ENCODE data around the gene XYLB.

DNA sequence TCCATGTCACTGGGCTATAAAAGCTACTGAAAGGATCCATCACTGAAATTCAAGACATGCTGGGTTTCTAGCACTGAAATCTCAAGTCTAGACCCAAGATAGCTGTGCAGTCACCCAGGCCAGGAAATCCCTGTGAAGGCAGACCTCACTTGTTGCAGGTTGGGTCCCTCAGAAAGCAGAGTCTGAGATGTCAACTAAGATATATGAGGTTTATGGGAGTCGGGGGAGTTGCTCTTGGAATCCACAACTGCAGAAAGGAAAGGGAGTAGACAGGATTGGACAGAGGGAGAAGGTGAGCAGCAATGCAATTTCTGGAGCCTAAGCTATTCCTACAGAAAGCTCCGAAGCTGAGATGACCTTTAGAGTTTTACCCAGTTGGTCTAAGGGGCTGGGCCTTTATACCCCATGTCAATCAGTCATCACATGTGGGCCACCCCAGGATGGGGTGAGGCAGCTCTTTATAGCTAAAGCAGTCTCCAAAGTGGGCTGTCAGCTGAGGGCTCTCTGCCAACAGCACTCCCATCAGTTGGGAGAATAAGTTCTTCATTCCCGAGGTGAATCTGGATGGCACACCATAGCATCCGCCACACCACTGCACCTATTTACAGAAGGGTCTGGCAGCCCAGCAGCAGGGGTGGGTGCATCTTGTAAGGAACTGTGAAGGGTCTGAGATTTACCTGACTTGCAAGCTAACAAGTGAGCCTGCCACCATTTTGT, 54.8 kb downstream of the XYLB start:
- TF ChIP-seq, protein P1, sequence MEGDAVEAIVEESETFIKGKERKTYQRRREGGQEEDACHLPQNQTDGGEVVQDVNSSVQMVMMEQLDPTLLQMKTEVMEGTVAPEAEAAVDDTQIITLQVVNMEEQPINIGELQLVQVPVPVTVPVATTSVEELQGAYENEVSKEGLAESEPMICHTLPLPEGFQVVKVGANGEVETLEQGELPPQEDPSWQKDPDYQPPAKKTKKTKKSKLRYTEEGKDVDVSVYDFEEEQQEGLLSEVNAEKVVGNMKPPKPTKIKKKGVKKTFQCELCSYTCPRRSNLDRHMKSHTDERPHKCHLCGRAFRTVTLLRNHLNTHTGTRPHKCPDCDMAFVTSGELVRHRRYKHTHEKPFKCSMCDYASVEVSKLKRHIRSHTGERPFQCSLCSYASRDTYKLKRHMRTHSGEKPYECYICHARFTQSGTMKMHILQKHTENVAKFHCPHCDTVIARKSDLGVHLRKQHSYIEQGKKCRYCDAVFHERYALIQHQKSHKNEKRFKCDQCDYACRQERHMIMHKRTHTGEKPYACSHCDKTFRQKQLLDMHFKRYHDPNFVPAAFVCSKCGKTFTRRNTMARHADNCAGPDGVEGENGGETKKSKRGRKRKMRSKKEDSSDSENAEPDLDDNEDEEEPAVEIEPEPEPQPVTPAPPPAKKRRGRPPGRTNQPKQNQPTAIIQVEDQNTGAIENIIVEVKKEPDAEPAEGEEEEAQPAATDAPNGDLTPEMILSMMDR (IDR thresholded peaks at IDR 0.05), result no peak
- no peak for TF ChIP-seq EZH2 (IDR thresholded peaks at IDR 0.05)

Data from neural progenitor cell (in vitro differentiated cells).